ENCODE data around the gene TULP4.
"Not testable (repeated sequence)": the region's sequence is repeated elsewhere in the genome, so short reads cannot be mapped to it uniquely, and the experiment has no call there.

TULP4 gene

DNA sequence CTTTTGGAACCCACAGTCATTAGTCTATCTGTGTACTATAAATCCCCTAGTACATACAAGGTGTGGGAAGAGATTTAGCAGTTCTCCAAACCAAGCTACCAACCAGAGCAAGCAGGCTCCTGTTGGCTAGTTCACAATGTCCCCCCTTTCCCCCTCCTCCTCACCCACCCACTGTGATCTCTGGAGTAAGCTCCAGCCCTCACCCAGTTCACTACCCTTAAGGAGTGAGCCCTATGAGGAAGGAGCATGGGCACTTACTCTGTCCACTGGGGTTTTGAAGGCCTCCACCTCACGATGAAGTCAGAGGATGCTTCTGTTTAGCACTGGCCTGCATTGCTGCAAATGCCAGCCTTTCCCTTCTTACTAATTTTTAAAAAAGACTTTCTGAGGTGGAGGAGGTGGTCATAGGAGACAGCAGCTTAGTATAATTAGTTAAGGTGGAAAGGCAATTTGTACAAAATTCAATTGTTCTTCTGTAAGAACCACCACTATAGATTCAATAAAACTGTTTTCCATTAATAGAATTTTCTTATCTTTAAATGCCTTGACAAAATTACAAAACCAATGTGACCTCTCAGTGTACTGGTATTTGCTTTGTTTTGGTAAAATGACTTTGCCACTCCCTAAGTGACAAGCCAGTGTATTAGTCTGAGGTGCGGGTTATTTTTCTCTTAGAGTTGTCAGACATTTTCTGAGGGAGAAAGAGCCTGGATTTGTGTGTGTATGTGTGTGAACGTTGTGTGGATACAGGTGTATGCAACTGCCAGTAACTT, 86.2 kb downstream of the TULP4 start:
- DNase-seq, result no peak

DNA sequence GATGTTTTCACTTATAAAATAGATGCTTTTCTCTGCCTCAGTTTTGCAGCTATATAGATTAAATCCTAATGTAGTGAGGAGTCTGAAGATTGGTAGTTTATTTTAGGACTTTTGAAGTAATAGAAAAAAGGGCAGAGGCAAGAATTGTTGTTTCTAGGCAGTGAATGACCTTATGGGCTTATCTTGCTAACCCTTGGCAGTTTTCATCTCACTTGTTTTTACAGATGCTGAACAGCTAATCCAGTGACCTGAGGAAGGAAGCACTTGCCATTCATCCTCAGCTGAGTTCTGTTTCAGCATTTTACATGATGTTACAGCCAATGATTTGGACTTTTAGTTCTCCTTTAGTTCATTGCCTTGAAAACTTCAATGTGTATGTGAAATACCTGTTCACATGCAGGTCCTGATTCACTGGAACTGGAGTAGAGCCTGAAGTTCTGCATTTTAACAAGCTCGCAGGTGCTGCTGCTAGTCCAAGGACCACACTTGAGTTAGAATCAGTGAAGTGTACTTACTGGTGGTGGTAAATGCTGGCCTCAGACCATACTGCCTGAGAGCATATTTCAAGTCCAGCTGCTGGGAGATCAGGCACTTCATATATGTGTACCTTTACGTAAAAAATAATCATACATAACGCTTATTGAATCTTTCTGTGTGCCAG, 86.9 kb downstream of the TULP4 start:
- no peak for DNase-seq

DNA sequence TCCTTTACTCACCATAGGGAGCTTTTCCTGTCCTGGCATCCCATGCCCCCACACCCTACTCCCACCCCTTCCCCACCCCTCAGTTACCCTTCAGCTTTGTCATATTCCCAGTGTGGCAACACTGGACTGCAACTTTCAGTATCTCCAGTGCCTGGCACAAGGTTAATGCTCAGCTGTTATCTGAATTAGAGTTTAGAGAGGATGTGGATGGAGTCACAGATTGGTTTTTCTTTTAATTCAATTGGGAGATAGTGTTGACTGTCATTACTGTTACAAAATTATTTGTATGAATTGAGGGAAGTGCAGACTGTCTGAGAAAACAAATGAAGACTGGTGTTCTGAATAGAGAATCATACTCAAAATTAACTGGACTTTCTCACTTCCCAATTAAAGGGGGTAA, 89.9 kb downstream of the TULP4 start:
- no peak for DNase-seq

DNA sequence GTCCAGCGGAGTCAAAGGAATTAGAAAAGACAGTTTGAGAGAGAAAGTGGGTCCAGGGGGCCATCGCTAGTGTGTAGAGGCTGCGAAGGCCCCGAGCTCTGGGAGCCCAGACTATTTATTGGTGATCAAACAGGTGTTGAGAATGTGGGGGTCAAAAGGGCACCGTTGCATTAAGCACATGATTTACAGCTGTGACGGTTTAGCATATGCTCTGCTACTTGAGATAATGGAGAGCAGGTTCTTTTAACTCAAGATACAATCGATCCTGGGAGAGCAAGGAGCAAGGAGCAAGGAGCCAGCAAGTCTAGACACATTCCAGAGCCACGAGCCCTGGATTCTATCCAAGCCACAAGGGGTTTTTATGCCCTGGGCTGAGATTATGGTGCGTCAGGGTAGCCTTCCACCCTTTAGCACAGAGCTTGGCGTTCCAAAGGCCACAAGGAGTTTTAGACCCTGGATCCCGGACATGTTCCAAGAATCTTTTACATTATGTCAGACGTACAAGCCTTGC, 93.1 kb downstream of the TULP4 start:
- not testable (repeated sequence) for DNase-seq

DNA sequence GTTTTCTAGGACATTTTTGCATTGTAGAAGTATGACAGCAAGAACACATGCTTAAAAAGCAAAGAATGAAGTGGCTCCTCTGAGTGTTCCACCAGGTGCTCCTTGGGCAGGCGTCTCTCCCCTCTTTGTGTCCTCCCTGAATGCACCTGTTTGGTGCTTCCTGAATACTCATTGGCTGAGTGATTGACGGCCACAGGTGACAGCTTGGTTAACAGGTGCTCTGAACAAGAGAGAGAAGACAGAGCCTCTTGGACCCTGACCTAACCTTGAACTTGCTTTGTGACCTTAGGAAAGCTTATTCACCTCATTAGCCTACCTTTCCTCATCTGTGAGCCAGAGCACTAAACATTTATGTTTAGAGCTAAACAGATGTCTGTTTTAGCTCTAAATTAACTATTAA, 93.7 kb downstream of the TULP4 start:
- DNase-seq, result no peak

DNA sequence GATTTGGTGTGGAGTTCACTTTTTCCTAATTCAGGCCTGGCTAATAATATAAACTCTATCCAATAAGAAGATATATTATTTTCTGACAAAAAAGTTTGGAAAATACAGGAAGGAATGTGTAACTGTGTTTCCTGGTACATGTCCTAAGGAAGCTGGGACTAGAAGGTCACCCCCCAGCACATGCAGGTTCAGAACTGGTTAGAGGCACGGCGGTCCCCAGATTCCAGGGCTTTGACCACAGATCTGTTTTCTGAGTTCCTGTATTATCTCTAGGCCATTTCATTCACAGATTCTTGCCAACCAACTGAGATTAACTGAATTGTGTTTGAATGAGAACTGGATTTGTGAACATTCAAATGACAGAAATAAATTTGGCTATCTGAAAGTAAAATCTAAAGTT, 94.5 kb downstream of the TULP4 start:
- DNase-seq, result no peak

DNA sequence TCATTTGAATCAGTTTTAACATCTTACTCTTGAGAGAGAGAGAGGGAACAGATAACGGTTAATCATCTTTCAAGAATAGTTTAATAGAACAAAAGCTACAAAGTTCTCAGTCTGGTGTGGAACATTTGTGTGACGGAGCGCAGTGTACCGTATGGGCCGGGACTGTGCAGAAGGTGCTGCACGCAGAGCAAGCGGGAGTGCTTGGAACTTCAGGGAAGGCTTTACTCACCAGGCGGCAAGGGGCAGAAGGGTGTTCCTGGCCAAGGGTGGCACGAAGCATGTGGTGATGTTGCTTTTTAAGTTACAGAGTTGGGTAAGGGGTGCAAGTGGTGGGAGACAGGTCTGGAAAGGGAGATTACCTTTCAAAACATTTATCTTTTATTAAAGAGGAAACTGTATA, 95.7 kb downstream of the TULP4 start:
- DNase-seq, result no peak

DNA sequence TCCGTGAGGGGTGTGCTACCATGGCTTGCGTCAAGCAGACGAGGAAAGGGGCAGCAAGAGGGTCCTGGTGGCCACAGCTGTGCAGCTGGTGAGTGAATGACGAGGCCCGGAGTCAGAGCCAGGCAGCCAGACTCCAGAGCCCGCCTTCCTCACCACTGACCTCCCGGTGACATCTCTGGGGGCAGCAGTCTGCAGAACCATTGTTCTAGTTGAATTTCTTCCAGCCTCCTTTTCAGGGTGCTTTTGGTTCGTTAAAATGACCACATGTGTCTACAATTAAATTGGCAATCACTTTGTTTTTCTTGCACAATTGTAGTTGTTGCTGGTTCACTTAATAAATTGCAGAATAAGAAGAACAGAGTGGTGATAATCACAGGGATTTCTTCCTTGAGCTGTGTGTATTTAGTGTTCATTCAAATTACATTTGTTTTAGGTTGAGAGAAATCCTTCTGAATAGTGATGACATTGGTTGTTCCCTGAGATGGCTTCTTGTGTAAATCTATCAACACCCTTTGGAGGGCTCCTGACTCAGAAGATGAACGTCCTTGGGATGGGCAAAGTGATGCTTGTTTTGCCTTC, 96.4 kb downstream of the TULP4 start:
- peak; percentile 71 for DNase-seq

DNA sequence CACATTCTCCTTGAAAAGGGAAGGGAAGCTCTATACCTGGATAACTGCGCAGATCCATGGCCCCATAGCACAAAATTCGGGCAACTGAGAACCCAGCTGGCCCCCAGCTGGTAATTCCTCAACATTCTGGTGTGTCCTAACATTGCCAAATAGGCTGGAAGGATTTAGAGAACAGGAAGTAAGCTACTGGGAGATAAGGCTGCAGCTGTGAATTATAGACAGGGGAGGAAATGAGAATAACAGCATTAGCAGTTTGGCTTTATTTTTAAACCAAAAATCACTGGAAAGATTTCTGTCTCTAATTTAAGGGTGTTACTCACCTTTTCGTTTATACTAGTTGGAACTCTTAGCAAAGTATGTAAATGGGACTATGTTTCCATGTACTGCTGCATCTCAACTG, 97.2 kb downstream of the TULP4 start:
- no peak for DNase-seq

DNA sequence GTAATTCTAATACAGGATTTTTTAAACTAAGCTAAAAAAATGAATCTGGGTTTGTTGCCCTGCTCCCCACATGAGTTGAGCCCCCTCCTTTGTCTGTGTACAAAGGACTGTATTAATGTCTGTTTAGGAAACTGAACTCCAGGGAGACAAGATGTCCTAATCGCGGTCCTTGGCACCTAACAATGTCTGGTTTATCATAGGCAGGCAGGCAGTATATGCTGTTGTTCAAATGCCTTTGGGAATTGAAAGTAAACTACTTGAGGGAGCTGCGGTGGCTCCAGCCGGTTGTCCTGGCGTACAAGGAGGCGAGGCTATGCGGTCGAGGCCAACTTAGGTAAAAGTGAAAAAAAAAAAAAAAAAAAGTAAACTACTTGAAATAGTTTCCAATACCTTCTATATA, 98.5 kb downstream of the TULP4 start:
- no peak for DNase-seq

DNA sequence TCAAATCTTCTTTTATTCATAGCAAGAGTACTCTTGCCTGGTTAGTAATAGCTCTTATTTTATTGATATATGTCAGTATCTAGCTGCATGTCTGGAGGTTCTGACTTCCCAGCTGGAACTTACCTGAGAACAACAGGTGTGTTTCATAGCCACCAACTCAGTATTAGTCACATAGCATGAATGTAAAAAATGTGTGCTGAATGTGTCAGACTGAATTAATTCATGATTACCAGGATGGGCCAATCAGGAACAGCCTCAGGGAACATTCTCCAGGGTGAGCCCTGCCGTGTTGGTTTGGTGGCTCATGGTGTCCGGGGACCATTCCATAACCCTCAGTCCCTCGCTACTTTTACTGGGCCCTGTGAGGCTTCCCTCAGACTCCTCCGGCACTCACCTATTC, 99.7 kb downstream of the TULP4 start:
- DNase-seq, result no peak

DNA sequence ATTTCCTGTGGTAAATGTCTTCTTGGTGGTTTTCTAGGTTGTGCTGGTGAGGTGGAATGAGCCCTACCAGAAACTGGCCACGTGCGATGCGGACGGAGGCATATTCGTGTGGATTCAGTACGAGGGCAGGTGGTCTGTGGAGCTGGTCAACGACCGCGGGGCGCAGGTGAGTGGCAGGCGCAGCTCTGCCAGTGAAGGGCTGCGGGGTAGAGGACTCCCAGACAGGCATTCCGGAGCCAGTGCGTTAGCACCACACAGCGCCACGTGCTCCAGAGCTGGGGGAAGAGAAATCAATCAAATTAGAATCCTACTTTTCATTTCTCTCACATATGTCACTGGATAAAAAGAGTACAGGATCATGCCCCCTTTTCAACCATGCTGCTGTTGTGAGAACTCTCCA, 100.8 kb downstream of the TULP4 start:
- DNase-seq, result no peak

DNA sequence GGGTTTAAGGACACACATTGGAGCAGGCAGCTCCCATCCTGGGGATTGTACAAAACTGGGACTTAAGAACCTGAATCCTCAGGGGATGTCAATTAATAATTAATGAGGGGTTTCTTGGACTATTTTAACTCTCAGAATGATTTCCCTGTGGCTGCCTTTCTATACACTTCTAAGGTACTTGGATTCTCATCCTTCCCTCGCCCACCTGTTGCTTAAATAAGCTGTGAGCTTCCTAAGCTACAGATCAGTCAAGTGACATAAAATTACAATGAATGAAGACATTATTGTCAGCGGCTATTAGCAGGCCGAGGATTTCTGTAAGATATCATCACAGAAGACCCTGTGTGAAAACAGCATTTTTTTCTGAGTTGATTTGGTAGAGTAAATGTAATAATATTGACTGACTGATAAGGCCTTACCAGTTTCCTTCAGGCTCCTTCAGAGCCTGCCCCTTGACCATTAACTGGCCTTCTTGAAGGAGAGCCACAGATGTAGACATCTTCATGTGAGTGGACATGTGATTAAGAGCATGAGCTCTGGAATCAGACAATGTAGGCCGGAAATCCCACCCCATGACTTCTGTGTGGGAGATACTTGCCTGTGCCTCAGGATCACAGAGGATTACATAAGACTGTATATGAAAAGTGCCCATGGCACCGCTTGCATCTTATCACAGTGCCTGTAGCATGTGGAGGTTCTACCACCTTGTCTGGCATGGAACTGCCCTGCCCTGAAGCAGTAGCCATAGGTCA, 101.7 kb downstream of the TULP4 start:
- DNase-seq, result no peak

DNA sequence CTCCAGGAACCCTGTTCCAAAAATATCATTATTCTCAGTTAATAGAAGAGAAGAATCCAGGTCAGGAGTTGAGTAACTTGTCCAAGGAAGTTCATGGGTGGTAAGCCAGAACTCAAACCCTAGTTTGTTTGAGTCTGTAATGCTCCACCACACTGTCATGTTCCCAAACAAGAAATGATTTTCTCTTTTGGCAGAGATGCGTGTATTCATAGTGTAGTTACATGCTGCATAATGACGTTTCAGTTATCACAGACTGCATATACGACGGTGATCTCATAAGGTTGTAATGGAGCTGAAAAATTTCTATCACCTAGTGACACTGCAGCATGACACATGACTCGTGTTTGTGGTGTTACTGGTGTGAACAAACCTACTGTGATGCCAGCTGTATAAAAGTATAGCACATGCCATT, 102.6 kb downstream of the TULP4 start:
- DNase-seq, result no peak

DNA sequence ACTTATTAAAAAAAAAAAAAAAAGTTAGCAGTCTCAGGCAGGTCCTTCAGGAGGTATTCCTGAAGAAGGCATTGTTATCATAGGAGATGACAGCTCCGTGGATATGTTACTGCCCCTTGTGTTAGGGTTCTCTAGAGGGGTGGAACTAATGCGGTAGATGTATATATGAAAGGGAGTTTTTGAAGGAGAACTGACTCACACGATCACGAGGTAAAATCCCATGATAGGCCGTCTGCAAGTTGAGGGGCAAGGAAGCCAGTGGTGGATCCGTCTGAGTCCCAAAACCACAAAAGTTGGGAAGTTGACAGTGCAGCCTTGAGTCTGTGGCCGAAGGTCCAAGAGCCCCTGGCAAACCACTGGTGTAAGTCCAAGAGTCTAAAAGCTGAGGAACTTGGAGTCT, 103.4 kb downstream of the TULP4 start:
- DNase-seq, result no peak

DNA sequence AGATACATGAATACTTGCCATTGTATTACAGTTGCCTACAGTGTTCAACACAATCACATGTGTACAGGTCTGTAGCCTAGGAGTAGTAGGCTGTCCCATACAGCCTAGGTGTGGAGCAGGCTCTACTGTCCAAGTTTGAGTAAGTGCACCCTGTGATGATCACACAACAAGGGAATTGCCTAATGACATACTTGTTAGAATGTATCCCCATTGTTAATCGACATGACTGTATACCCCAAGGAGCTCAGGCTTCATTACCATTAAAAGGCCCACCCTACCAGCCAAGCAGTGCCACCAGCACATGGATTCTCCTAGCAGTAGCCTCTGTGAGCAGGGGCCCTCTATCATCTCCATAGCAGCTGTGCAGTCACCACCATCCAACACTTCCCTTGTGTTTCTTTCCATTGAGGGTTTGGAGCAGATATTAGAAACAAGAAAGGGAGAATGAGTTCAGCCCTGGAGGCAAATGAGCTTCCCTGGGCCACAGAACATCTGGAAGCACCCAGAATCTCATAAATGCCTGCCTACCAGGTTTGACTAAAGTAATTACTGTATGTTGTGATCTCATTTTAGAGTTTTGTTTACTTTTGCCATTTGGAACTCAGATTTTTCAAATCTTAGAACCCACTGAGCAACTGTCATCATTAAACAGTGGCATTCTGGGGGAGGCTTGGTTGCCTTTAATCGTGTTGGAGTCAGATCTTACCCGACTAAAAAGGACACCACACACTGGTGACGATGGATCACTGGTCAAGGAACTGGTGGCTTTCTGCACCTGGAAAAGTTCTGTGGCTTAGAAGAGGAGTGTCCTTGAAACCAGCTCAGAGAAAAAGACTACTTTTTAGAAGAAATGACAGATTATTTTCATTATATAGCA, 104.9 kb downstream of the TULP4 start:
- no peak for DNase-seq

DNA sequence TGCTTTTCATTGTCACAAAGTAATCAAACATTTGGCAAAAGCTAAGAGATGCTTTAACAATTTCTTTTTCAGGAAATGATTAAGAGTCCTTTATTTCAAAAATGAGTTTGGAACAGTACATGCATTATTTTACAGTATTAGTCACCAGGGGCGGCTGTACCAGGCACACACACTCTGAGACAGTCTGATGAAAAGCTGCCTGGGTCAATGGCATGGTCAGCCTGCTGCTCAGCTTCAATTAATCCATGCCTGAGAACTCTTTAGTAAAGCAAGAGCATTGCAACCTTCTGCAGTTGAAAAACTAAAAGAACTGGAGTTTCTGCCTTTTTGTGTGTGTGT, 105.5 kb downstream of the TULP4 start:
- no peak for DNase-seq

DNA sequence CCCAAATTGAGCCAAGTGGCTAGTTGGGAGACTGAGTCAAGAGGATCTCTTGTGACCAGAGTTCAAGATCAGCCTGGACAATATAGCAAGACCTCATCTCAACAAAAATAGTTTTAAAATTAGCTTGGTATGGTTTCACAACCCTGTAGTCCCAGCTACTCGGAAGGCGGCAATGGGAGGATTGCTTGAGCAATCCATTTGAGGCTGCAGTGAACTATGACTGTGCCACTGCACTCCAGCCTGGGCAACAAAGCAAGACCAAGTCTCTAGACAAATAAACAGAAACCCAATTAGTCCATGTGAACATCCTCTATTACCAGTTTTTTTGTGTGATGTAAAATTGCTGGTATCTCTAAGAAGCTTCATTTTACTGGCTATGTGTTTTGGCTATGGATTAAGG, 106.2 kb downstream of the TULP4 start:
- no peak for DNase-seq

DNA sequence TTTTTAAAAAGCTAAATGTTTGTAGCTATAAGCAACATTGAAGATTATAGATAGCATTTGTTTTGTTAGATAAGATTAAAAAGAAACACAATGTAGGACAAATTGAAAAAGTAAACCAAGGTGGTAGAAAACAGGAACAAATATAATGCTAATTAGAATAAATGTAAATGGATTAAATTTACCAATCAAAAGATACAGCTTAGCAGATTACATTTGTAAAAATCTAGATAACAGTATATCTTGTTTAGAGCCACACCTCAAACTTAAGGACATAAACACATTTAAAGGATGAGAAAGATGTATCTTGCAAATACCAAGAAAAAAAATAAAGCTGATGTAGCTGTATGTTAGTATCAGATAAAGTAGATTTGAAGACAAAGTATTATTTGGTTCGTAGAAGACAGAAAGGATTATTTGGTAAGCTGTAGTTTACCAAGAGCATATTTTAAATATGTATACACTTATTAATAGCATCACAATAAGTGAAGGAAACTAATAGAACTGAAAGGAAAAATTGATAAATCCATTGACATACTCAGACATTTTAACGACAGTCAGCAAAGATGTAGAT, 107.2 kb downstream of the TULP4 start:
- DNase-seq, result no peak

DNA sequence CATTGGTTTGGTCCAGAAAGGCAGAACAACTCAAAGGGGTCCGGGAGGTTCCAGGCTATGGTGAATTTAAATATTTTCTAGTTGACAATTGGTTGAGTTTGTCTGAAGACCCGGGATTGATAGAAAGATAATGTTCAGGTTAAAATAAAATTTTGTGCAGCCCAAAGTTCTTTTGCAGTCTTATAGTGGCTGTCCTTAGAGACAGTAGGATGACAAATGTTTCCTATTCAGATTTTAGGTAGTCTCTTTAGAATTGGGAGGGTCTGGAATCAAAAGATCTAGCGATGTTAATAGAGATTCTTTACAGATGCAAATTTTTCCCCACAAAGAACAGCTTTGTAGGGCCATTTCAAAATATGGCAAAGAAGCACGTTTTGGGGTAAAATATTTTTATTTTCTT, 109.1 kb downstream of the TULP4 start:
- DNase-seq, result no peak

DNA sequence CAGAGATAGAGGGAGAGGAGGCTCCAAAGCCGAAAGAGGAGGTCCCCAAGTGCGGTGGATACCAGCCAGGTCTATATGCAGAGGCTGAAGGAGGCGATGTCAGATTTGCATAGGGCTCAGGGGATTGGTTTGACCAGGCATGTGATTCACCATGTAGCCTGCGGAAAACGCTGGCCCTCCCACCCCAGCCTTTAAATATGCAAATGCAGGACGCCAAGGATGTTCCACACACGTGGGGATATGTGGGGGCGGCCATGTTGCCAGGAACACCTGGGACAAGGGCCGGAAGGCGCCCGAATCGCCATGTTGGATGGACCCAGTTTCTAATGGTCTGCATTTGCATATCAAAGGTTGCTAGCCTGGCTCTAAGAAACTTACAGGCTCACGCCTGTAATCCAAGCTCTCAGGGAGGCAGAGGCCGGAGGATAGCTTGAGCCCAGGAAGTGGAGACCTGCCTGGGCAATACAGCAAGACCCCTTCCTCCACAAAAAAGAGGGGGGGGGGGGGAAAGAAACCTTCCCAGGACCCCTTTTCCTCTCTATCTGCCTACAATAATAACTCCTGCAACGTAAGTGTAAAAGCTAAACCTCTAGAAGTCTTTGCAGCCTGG, 110.5 kb downstream of the TULP4 start:
- no peak for DNase-seq

DNA sequence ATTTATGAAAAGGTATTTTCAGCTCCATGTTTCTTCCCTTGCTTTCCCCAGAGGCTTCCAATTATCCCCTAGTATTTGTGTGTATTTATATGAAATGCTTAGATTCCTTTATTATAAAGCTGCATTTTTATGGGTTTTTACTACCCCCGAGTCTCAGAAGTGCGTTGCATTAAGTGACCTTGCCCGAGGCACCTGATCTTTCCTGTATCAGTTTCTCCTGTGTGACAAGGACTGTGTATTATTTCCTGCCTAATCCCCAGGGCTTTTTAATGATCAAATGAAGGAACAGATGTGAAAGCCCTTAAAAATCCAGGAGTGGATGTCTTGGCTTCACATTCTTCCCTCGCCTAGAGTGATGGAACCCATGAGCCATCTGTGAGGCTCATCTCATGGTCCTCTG, 118.8 kb downstream of the TULP4 start:
- no peak for DNase-seq

Measured in femur (tissue), 1 donor.